ENCODE results near the gene METTL4. TPM values are rescaled to one million over a fixed set of nuclear protein-coding genes. Genes with fewer than 3 reads are reported as not detected.

The METTL4 gene
- total RNA-seq: 3.1 and 4.5 TPM in 2 replicates

GRCh38 chr18:2571200-2572170, at the start of gene METTL4, which contains the start of gene NDC80:
Gene METTL4 (minus strand): TSS chr18:2571505. CDS start chr18:2567216, 4,289 bp downstream.
Gene NDC80 (plus strand): TSS chr18:2571557. CDS start chr18:2572986, 1,429 bp downstream.

Other genes starting within 250 kb of the METTL4 start
- 1.6 and 2.7 TPM in 2 replicates for gene NDC80, start 52 bp upstream of the METTL4 start, total RNA-seq
- gene SMCHD1, start 84.2 kb upstream of the METTL4 start, total RNA-seq: 20.3 and 29.5 TPM in 2 replicates

All from cardiac ventricle fibroblast (primary cell).